ENCODE data around the gene STEAP2. TPM values are rescaled to one million over a fixed set of nuclear protein-coding genes. Genes with fewer than 3 reads are reported as not detected.

STEAP2 gene
- total RNA-seq, 1 donor from 2014 or later, result 18.7 TPM

DNA sequence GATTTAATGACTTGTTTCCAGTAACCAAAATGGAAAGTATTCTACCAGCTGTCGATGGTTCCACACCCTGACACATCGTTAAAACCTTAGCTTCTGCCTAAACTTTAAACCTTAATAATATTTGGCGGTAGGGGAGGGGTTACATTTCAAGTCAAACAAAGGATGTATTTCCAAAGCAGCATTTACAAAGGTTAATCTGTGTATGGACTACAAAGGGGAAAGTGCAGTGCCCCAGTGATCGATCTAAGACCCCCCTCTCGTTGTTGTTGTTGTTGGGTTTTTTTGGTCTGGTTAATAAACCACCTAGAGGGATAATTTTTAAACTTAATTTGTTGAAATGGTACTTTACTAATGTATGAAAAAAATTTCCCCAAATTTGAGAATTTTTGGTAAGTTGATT lies 1.1 kb upstream of the STEAP2 start:
- Histone ChIP-seq H3K4me1 (no peaks in the 10 kb centered on the region), H3K4me3 (peak overlapping the region; percentile 75 to 89), H3K9me3 (no peaks in the 10 kb centered on the region), H3K36me3 (no peaks in the 10 kb centered on the region), H3K27ac (peak overlapping the region in 1 of 2 donors; percentile 81), H3K27me3 (no peaks in the 10 kb centered on the region)
- intact Hi-C loops (cut with DNase I), result loop anchor here (2.0 to 5.0 kb wide), 3 partner anchors 54 to 194 kb away; partner anchors contain the start of gene GTPBP10
- no peak for DNase-seq (ENCODE audit: low spot score in 2 of 2)
- TF ChIP-seq, protein P1, sequence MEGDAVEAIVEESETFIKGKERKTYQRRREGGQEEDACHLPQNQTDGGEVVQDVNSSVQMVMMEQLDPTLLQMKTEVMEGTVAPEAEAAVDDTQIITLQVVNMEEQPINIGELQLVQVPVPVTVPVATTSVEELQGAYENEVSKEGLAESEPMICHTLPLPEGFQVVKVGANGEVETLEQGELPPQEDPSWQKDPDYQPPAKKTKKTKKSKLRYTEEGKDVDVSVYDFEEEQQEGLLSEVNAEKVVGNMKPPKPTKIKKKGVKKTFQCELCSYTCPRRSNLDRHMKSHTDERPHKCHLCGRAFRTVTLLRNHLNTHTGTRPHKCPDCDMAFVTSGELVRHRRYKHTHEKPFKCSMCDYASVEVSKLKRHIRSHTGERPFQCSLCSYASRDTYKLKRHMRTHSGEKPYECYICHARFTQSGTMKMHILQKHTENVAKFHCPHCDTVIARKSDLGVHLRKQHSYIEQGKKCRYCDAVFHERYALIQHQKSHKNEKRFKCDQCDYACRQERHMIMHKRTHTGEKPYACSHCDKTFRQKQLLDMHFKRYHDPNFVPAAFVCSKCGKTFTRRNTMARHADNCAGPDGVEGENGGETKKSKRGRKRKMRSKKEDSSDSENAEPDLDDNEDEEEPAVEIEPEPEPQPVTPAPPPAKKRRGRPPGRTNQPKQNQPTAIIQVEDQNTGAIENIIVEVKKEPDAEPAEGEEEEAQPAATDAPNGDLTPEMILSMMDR (IDR thresholded peaks at IDR 0.05), result no peak

DNA sequence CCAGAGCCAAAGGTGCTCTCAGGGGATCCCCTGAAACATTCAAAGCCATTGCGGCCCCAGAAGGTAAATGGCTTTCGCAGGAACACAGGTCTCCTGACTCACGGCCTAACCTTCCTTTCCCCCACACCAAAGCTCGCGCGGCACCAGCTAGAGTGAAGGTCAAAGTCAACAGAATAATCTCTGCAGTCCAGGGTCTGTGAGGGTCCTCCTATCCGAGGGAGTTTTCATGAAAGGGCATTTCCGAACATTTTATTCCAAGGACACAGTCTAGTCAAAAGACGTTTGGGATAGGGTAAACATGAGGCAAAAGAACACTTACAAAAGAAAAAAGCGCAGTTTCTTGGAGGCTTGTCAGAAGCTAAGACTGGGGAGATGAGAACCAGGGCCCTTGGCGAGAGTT lies 559 bp upstream of the STEAP2 start:
- no peaks in the 10 kb centered on the region for H3K9me3 ChIP-seq
- TF ChIP-seq, protein P1 (IDR thresholded peaks at IDR 0.05), result no peak
- no peaks in the 10 kb centered on the region for H3K27me3 ChIP-seq
- H3K27ac ChIP-seq, result peak overlapping the region; percentile 81 to 84
- intact Hi-C loops (cut with DNase I), result loop anchor here (1.0 to 5.0 kb wide), 5 partner anchors 34 to 194 kb away; partner anchors contain the start of genes CFAP69, GTPBP10 and STEAP1
- H3K4me3 ChIP-seq, result peak overlapping the region; percentile 75 to 89
- H3K4me1 ChIP-seq, result no peaks in the 10 kb centered on the region
- no peaks in the 10 kb centered on the region for H3K36me3 ChIP-seq
- DNase-seq (ENCODE audit: low spot score in 2 of 2), result no peak

DNA sequence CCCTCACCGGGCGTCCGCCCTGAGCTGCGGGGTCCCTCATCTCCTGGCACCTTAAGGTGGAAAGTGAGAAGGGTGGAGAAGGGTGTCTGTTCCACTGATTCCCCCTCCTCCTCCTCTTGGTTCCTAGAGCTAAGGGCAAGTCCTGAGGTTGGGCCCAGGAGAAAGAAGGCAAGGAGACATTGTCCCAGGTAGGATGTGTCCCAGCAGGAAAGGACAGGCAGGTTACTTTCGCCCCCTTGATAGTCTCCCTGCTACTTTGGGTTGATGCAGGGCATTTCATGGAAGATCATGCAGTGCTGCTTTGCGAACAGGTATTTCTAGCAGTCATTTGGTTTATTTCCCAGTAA lies 582 bp downstream of the STEAP2 start:
- H3K9me3 ChIP-seq, result no peaks in the 10 kb centered on the region
- peak overlapping the region; percentile 75 to 89 for H3K4me3 ChIP-seq
- no peak for DNase-seq (ENCODE audit: low spot score in 2 of 2)
- TF ChIP-seq, protein P1 (IDR thresholded peaks at IDR 0.05), result no peak
- no peaks in the 10 kb centered on the region for H3K27me3 ChIP-seq
- intact Hi-C loops (cut with DNase I), result loop anchor here (5.0 kb wide), 1 partner anchor 135 kb away; the partner anchor contains the start of gene GTPBP10
- H3K36me3 ChIP-seq, result no peaks in the 10 kb centered on the region
- peak overlapping the region; percentile 81 to 84 for H3K27ac ChIP-seq
- H3K4me1 ChIP-seq, result no peaks in the 10 kb centered on the region

DNA sequence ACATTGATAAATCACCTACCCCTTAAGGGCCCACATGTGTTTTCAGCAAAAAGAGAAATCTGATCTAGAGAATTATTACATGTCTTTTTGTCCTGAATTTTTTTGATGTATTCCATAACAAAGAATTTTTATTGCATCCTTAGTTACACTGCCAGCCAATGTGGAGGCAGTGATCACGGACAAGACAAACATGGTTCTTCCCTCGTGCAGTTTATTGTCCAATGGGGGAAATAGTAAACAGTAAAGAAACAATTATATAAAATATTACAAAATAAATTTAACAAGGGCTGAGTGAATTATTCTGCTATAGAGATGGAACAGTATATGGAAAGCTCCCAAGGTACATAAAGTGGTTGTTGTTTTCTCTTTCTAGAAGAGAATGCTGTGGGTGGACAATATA lies 2.0 kb downstream of the STEAP2 start:
- H3K4me3 ChIP-seq, result no peak overlapping the region
- H3K9me3 ChIP-seq, result no peaks in the 10 kb centered on the region
- no peaks in the 10 kb centered on the region for H3K4me1 ChIP-seq
- TF ChIP-seq, protein P1 (IDR thresholded peaks at IDR 0.05), result no peak
- intact Hi-C loops (cut with DNase I), result loop anchor here (5.0 kb wide), 1 partner anchor 134 kb away; the partner anchor contains the start of gene GTPBP10
- no peaks in the 10 kb centered on the region for H3K27me3 ChIP-seq
- no peak overlapping the region for H3K27ac ChIP-seq
- H3K36me3 ChIP-seq, result no peaks in the 10 kb centered on the region
- no peak for DNase-seq (ENCODE audit: low spot score in 2 of 2)

DNA sequence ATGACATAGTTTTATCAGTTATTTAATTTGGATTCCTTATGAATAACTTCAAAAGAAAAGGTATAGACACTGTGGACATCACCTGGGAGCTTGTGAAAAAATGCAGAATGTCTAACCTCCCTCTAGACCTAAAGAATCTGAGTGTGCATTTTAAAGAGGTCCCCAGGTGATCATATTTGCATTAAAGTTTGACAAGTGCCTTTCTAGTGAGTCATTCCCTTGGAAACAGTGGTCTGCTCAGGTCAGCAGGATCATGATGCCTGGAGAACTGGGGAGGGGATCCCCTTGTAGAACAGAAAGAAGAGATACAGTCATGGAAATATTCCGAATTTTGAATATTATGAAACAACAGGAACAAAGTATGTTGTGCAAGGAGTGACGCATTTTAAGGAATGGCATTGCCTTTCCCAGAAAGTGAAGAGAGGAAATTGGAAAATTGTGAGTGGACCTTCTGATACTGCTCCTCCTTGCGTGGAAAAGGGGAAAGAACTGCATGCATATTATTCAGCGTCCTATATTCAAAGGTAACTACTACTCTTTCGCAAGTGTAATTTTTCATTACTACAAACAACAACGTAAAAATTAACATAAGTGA lies 4.6 kb downstream of the STEAP2 start:
- Histone ChIP-seq H3K4me3 (no peak overlapping the region), H3K36me3 (no peaks in the 10 kb centered on the region), H3K9me3 (no peaks in the 10 kb centered on the region), H3K4me1 (no peaks in the 10 kb centered on the region), H3K27ac (no peak overlapping the region), H3K27me3 (no peaks in the 10 kb centered on the region)
- intact Hi-C loops (cut with DNase I), result no loop called here
- DNase-seq (ENCODE audit: low spot score in 2 of 2), result no peak
- TF ChIP-seq, protein P1 (IDR thresholded peaks at IDR 0.05), result no peak
